NAMALWA (cell line): ENCODE measurements around the gene VSIG10L2.

Experiments used
- DNase-seq: peaks from one replicate; pipeline ENCODE4 v3.0.0-alpha.2; 2015; ENCODE audit warnings: low spot score

VSIG10L2 gene

GRCh38 chr11:125929445-125930075, 16.3 kb upstream of the VSIG10L2 start:
- no peak for DNase-seq

- no peak for DNase-seq
Observed at GRCh38 chr11:125930076-125930450, 15.8 kb upstream of the VSIG10L2 start.

GRCh38 chr11:125931116-125931515, 14.7 kb upstream of the VSIG10L2 start:
- no peak for DNase-seq

GRCh38 chr11:125931668-125932067, 14.2 kb upstream of the VSIG10L2 start:
- no peak for DNase-seq

GRCh38 chr11:125932301-125932700, 13.5 kb upstream of the VSIG10L2 start:
- no peak for DNase-seq

GRCh38 chr11:125933030-125933813, 12.6 kb upstream of the VSIG10L2 start:
- DNase-seq, result no peak

- no peak for DNase-seq
Observed at GRCh38 chr11:125934473-125934872, 11.4 kb upstream of the VSIG10L2 start.

- DNase-seq, result no peak
Observed at GRCh38 chr11:125935056-125935455, 10.8 kb upstream of the VSIG10L2 start.

- no peak for DNase-seq
Observed at GRCh38 chr11:125935618-125936199, 10.1 kb upstream of the VSIG10L2 start.

- no peak for DNase-seq
Observed at GRCh38 chr11:125938418-125938817, 7.4 kb upstream of the VSIG10L2 start.

- DNase-seq, result no peak
Observed at GRCh38 chr11:125939081-125939521, 6.7 kb upstream of the VSIG10L2 start.

GRCh38 chr11:125940145-125940544, 5.7 kb upstream of the VSIG10L2 start:
- DNase-seq, result no peak

GRCh38 chr11:125941267-125941618, 4.6 kb upstream of the VSIG10L2 start:
- no peak for DNase-seq

GRCh38 chr11:125941619-125942611, 3.9 kb upstream of the VSIG10L2 start:
- DNase-seq, result peak; percentile 51

GRCh38 chr11:125942771-125943428, 2.9 kb upstream of the VSIG10L2 start:
- no peak for DNase-seq

GRCh38 chr11:125943661-125944349, 2.0 kb upstream of the VSIG10L2 start:
- no peak for DNase-seq

GRCh38 chr11:125944350-125945010, 1.4 kb upstream of the VSIG10L2 start:
- no peak for DNase-seq

- DNase-seq, result no peak
Observed at GRCh38 chr11:125945011-125945796, 640 bp upstream of the VSIG10L2 start.

GRCh38 chr11:125946712-125947418, 1.0 kb downstream of the VSIG10L2 start:
- no peak for DNase-seq
